Dorsolateral prefrontal cortex (tissue), 118 donors: ENCODE measurements around the gene PCCB. TPM values are rescaled to one million over a fixed set of nuclear protein-coding genes. Genes with fewer than 3 reads are reported as not detected.

Source experiments
- total RNA-seq, 120 experiments: library from RNA; stranded (reverse); gene quantifications; one replicate each; pipeline versions ENCODE4 v1.2.3 to v1.2.4, GENCODE V29; 2022

Gene PCCB
- total RNA-seq, 120 experiments from 2014 or later = 37.3 to 110 (median 59.5) TPM

Other genes with a start within 250 kb of the PCCB start
- gene MSL2, start 54.0 kb upstream of the PCCB start, total RNA-seq = 10 to 100 TPM; 30.4 to 70.4 (median 41.8) TPM